Right forelimb (tissue), 1 donor: ENCODE results near the gene TRAPPC11.
"Not testable (repeated sequence)": the region's sequence is repeated elsewhere in the genome, so short reads cannot be mapped to it uniquely, and the experiment has no call there.

Experiments used
- DNase-seq: peaks from one replicate; pipeline ENCODE4 v3.0.0-alpha.2; 2018

The TRAPPC11 gene

GRCh38 chr4:183722731-183723560, 63.9 kb downstream of the TRAPPC11 start:
- peak; percentile 60 for DNase-seq

- no peak for DNase-seq
Observed at GRCh38 chr4:183723561-183724228, 64.6 kb downstream of the TRAPPC11 start.

GRCh38 chr4:183725585-183725984, 66.5 kb downstream of the TRAPPC11 start:
- not testable (repeated sequence) for DNase-seq

GRCh38 chr4:183727482-183727881, 68.4 kb downstream of the TRAPPC11 start:
- no peak for DNase-seq

- no peak for DNase-seq
Observed at GRCh38 chr4:183728223-183729068, 69.4 kb downstream of the TRAPPC11 start.

- no peak for DNase-seq
Observed at GRCh38 chr4:183729069-183729406, 69.9 kb downstream of the TRAPPC11 start.

- DNase-seq = no peak
Observed at GRCh38 chr4:183729430-183730328, 70.6 kb downstream of the TRAPPC11 start.

- DNase-seq = no peak
Observed at GRCh38 chr4:183732296-183732695, 73.2 kb downstream of the TRAPPC11 start.

GRCh38 chr4:183733181-183733580, 74.1 kb downstream of the TRAPPC11 start:
- no peak for DNase-seq

- no peak for DNase-seq
Observed at GRCh38 chr4:183738081-183738673, 79.1 kb downstream of the TRAPPC11 start.

GRCh38 chr4:183738961-183739360, 79.9 kb downstream of the TRAPPC11 start:
- DNase-seq = no peak

- DNase-seq = peak; percentile 75
Observed at GRCh38 chr4:183746305-183747229, 87.5 kb downstream of the TRAPPC11 start.

- no peak for DNase-seq
Observed at GRCh38 chr4:183747380-183747779, 88.3 kb downstream of the TRAPPC11 start.

- DNase-seq = peak; percentile 73
Observed at GRCh38 chr4:183747931-183748670, 89.0 kb downstream of the TRAPPC11 start.

GRCh38 chr4:183751106-183751505, 92.0 kb downstream of the TRAPPC11 start:
- DNase-seq = no peak

- no peak for DNase-seq
Observed at GRCh38 chr4:183755596-183755995, 96.5 kb downstream of the TRAPPC11 start.

GRCh38 chr4:183757060-183757459, 98.0 kb downstream of the TRAPPC11 start:
- no peak for DNase-seq

- no peak for DNase-seq
Observed at GRCh38 chr4:183758061-183758757, 99.1 kb downstream of the TRAPPC11 start.

GRCh38 chr4:183758758-183759447, 99.8 kb downstream of the TRAPPC11 start:
- no peak for DNase-seq
